Left lung (tissue), 10 donors: ENCODE measurements around the gene ACY1. TPM values are rescaled to one million over a fixed set of nuclear protein-coding genes. Genes with fewer than 3 reads are reported as not detected.

Source experiments
- ATAC-seq: fragments of 200-7000 bp; cut with Tn5 transposase; one replicate; pipeline ENCODE4 v1.9.1; 2020; ENCODE audit warnings: moderate library complexity
- DNase-seq, 4 donors: peaks; one replicate each; pipeline ENCODE4 v3.0.0-alpha.2; 2013 to 2020
- H3K27ac ChIP-seq, 2 donors: fragments of 200-600 bp; sonication (generic) in 1 of 2; one replicate each; pipeline versions ENCODE4 v1.5.0 to v1.8.0; 2020 to 2021
- H3K27me3 ChIP-seq, 2 donors: fragments of 200-600 bp; sonication (generic) in 1 of 2; one replicate each; pipeline versions ENCODE4 v1.5.0 to v1.8.0; 2020 to 2021
- H3K36me3 ChIP-seq, 2 donors: fragments of 200-600 bp; sonication (generic) in 1 of 2; one replicate each; pipeline versions ENCODE4 v1.5.0 to v1.8.0; 2020 to 2021
- H3K4me1 ChIP-seq, 2 donors: fragments of 200-600 bp; one replicate each; pipeline ENCODE4 v1.8.0; 2021
- H3K4me3 ChIP-seq, 2 donors: fragments of 200-600 bp; sonication (generic) in 1 of 2; one replicate each; pipeline versions ENCODE4 v1.5.0 to v1.8.0; 2020 to 2021; ENCODE audit warnings: mild to moderate bottlenecking in 1 of 2
- H3K9me3 ChIP-seq, 2 donors: fragments of 200-600 bp; sonication (generic) in 1 of 2; one replicate each; pipeline versions ENCODE4 v1.5.0 to v1.8.0; 2020 to 2021
- intact Hi-C, 2 donors: fragments of 100-400 bp; cut with DNase I; formaldehyde crosslinking; loops; one replicate each; pipeline versions ENCODE4 v1.11.2 to v1.14.2; 2022
- polyA plus RNA-seq, 6 donors: library from polyadenylated mRNA; unstranded; fragments of 120-200 nt; gene quantifications; one replicate each; pipeline ENCODE4 v1.2.1, GENCODE V29; 2013; ENCODE audit not compliant: insufficient read length in 6 of 6
- total RNA-seq, 2 donors: library from RNA; stranded (reverse); fragmentation: NEBNext Ultra II Directional; extraction: Animal tissue kit (Norgen Biotek cat#: 25700); gene quantifications; one replicate each; pipeline ENCODE4 v1.2.1, GENCODE V29; 2021
- TF ChIP-seq, protein P1 (sequence below), 2 donors: fragments of 200-600 bp; sonication (generic) in 1 of 2; IDR thresholded peaks; one replicate each; pipeline versions ENCODE4 v1.5.0 to v1.8.0; 2021; ENCODE audit warnings: antibody characterized with exemption in 2 of 2
- donor health status: DM: no; HTN: yes; CAD: no.
- donor health status: DM: no; HTN: no; CAD: no.

The ACY1 gene
- total and polyA plus RNA-seq, 8 donors = 29.6 to 42.8 (median 36.9) TPM

DNA sequence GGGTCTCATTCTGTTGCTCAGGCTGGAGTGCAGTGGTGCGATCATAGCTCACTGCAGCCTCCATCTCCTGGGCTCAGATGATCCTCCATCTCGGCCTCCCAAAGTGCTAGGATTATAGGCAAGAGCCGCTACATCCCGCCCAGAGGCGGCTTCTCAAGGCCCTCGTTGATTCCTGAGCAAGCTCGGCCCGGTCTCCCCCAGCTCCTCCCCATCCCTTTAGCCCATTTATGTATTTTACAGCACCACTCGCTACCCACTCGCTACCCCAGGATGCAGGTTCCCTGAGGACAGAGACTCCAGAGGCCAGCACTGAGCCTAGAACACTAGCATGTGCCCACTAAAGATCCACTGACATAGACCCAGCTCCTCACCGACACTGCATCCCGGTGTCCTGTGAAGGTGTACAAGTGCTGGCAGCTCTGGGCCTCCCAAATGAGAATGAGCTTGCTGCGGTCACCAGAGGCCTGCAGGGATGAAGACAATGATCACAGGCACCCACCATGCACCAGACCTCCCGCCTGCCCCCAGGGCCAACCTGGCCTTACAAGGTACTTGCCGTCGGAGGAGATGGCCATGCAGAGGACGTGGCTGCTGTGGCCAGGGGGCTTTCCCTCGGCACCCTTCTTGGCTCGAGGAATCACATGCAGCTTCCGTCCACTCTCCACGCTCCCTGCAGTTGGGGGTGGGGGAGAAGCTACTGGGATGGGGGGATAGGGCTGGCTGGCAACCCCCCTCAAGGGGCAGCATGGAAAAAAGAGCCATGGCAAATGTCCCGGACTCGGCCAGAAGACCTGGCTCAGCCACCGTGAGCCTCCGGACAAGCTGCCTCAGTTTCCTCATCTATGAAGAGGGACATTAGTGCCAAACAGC is 47.2 kb upstream of the ACY1 start:
- no peak overlapping the region for H3K27ac ChIP-seq
- H3K9me3 ChIP-seq = no peaks in the 10 kb centered on the region
- DNase-seq = no peak
- ATAC-seq = no peak
- peaks cover 0 to 74% of the 10 kb centered on the region in 2 donors for H3K36me3 ChIP-seq
- TF ChIP-seq, protein P1, sequence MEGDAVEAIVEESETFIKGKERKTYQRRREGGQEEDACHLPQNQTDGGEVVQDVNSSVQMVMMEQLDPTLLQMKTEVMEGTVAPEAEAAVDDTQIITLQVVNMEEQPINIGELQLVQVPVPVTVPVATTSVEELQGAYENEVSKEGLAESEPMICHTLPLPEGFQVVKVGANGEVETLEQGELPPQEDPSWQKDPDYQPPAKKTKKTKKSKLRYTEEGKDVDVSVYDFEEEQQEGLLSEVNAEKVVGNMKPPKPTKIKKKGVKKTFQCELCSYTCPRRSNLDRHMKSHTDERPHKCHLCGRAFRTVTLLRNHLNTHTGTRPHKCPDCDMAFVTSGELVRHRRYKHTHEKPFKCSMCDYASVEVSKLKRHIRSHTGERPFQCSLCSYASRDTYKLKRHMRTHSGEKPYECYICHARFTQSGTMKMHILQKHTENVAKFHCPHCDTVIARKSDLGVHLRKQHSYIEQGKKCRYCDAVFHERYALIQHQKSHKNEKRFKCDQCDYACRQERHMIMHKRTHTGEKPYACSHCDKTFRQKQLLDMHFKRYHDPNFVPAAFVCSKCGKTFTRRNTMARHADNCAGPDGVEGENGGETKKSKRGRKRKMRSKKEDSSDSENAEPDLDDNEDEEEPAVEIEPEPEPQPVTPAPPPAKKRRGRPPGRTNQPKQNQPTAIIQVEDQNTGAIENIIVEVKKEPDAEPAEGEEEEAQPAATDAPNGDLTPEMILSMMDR (IDR thresholded peaks at IDR 0.05) = no peak
- H3K4me1 ChIP-seq = peaks cover 0 to 23% of the 10 kb centered on the region in 2 donors
- intact Hi-C loops = no loop called here
- no peaks in the 10 kb centered on the region for H3K27me3 ChIP-seq
- no peak overlapping the region for H3K4me3 ChIP-seq

DNA sequence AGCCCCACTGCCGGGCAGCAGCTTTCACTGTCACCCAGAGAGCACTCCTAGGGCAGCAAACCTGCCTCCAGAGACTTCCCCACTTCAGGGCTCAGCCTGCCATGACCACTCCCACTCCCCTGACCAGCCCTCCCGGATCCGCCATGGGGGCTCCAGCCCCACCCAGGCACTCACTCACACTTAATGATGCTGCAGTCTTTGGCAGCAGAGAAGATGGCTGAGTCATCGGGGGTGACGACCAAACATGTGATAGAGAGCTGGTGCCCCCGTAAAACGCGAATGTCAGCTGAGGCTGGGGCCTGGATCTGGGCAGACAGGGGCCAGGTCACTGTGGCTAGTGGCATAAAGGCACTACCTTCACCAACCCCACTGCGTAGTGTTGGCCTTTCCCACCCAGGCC is 46.3 kb upstream of the ACY1 start:
- TF ChIP-seq, protein P1 (IDR thresholded peaks at IDR 0.05) = no peak
- ATAC-seq = no peak
- Histone ChIP-seq H3K36me3 (peaks cover 0 to 68% of the 10 kb centered on the region in 2 donors), H3K4me1 (peaks cover 0 to 26% of the 10 kb centered on the region in 2 donors), H3K9me3 (no peaks in the 10 kb centered on the region), H3K27me3 (no peaks in the 10 kb centered on the region), H3K27ac (no peak overlapping the region), H3K4me3 (no peak overlapping the region)
- no peak for DNase-seq
- intact Hi-C loops = no loop called here

DNA sequence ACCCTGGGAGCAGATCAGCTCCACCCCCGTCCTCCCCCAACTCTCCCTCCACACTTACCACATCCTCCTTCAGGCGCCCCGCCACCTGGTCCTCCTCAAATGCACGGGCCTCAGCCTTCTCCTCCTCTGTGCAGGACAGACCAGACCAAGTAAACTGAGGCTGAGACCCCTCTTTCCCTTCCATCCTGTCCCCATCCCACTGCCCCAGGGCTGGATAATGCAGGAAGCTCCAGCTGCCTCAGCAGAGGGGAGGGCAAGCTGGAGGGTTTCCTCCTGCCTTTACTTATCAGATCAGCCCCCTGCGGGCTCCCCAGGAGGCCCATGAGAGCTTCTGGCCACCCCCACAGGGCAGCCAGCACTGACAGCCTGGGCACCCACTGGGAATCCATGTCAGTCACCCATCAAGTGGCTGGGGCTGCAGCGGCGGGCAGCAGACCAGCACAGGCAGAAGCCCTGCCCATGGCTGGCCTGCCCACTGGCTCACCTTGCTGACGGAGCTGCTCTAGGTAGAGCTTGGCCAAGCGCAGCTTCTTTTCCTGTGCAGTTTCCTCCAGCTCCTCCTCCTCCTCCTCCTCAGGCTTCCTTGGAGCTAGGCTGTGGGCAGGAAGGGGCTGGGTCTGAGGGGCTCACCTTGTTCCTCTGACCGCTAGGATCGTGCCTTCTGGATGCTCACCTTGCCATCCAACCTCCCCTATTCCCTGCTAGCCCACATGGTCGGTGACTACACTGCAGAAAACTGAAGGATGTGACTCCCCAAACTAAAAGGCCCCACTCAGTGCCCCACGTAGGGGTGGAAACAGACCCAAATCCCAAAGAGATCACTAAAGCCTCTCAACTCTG is 45.5 kb upstream of the ACY1 start:
- H3K36me3 ChIP-seq = peaks cover 0 to 59% of the 10 kb centered on the region in 2 donors
- intact Hi-C loops = no loop called here
- no peak overlapping the region for H3K27ac ChIP-seq
- TF ChIP-seq, protein P1 (IDR thresholded peaks at IDR 0.05) = no peak
- peaks cover 6 to 33% of the 10 kb centered on the region in 2 donors for H3K4me1 ChIP-seq
- H3K27me3 ChIP-seq = no peaks in the 10 kb centered on the region
- no peak for DNase-seq
- H3K9me3 ChIP-seq = no peaks in the 10 kb centered on the region
- no peak for ATAC-seq
- no peak overlapping the region for H3K4me3 ChIP-seq

DNA sequence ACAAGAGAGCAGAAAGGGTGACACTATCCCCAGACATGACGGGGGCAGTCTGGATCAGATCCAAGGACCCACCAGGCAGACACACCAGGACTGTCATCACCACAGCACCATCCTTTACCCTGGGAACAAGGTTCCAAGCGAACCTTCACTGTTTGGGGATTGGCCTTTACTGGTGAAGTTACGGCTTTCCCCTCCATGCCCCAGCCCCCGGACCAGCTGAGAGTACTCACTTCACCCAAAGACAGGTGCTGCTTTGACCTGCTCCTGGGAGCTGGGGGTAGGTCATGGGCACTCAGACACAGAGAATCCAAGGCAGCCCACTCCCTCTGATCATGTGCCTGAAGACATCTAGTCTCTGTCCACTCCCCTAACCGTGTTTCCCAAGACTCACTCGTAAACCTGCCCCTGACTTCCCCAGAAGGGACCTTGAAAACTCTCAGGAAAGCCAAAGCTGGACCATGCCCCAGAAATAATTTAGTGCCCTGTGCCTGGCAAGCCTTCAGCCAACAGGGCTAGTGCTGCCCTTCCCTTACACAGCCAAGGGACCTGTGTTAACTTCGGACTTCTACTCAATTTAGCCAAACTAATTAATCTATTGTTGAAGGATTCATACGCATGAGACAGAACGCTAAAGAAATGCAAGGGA is 44.4 kb upstream of the ACY1 start:
- intact Hi-C loops = no loop called here
- H3K9me3 ChIP-seq = no peaks in the 10 kb centered on the region
- peaks cover 11 to 41% of the 10 kb centered on the region in 2 donors for H3K4me1 ChIP-seq
- no peak overlapping the region for H3K4me3 ChIP-seq
- peaks cover 0 to 49% of the 10 kb centered on the region in 2 donors for H3K36me3 ChIP-seq
- TF ChIP-seq, protein P1 (IDR thresholded peaks at IDR 0.05) = no peak
- no peaks in the 10 kb centered on the region for H3K27me3 ChIP-seq
- DNase-seq (no peak), ATAC-seq (no peak)
- no peak overlapping the region for H3K27ac ChIP-seq
